Activated CD4-positive, alpha-beta T cell treated with anti-CD3 and anti-CD28 coated beads, Interleukin-2, amount 50 U/mL, for 48 hours (primary cell): ENCODE results near the gene CSH2.
A peak's percentile ranks its signal among the peaks of the same experiment; 100 is the strongest.
"Not testable (repeated sequence)": the region's sequence is repeated elsewhere in the genome, so short reads cannot be mapped to it uniquely, and the experiment has no call there.

Source experiments
- DNase-seq, 2 experiments: peaks; one replicate each; pipeline ENCODE4 v3.0.0-alpha.2; 2020

Gene CSH2

DNA sequence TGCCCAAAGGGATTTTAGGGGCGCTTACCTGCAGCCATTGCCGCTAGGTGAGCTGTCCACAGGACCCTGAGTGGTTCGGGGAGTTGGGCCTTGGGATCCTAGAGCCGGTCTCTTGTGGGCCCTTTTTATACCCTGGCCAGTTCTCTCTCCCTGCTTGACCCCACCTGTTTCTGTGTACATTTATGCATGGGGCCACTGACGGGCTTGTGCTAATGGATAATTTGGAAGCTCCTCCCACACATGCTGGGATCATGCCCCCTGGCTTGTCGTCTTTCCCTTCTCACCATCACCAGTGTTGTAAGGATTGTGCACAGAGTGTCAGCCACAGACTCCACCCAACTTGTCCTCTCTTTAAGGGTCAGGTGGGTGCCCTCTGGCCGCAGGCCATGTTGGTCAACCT, at the start of gene CSH2:
TSS of gene CSH2 (minus strand) at position 101 of the 400 bp plus-strand sequence. CDS start at position 38, 63 bp downstream.
- DNase-seq = not testable (repeated sequence)

DNA sequence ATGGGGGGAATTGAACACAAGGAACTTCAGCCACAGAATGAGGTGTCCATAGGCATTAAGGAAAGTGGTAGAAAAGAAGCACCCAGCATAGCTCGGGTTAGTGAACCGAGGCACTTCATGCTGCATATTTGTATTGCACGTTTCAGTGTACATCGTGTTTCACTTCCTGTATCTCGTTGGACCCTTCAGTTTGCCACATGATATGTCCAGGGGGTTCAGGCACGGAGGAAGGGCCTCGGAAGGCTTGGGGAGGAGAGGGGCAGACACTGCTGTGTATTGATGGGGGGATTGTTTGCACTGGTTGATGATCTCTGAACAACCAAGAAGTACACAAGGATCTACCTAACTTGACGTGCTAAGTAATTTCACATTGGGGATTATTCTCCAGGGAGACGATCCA, 48.9 kb upstream of the CSH2 start:
- DNase-seq = not testable (repeated sequence)

DNA sequence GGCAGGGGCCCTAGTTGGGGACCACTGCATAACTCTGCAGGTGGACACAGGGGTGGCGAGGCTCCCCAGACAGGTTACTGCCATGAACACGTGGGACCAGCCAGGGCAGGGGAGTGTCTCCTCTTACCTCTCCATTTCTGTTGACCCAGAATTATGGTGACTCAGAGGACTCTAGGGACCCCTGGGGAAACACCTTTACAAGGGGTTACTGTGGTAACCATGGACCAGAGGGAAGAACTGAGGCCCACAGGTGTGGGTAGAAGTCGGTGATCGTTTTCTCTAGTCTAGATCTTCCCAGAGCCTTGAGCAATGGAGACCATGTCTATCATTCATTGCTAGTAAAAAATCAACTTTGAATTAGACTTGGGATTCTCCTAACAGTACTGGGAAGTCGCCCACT, 47.3 kb upstream of the CSH2 start:
- DNase-seq = not testable (repeated sequence)

DNA sequence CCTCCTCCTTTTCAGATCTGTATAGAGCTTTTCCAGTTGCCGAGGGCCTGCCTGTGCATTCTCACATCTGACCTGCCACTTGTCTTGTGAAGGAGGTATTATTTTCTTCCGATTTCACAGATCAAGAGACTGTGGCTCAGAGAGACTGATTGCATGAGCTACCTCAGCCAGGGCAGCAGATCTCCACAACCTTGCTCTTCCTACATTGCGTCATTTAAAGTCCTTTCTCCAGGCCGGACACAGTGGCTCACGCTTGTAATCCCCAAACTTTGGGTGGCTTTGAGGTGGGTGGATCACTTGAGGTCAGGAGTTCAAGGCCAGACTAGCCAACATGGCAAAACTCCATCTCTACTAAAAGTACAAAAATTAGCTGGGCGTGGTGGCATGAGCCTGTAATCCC, 46.6 kb upstream of the CSH2 start:
- DNase-seq = not testable (repeated sequence)

DNA sequence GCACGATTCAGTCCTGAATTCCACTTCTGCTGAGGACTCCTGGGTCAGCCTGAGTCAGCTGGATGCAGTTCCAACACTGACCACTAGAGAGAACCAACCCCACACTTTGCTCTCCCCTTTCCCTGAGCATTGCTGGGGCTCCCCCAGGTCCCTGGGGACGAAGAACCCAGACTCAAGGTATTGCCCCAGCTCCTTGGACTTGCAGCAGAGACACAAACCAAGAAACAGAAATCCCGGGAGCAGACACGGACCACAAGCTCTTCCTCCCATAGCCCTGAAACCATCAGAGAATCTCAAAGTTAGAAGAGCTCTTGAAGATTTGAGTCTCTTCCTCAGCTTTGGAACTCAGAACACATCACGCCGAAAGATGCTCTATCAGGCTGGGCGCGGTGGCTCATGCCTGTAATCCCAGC, 45.8 kb upstream of the CSH2 start:
- peak; percentile 75 to 81 for DNase-seq

DNA sequence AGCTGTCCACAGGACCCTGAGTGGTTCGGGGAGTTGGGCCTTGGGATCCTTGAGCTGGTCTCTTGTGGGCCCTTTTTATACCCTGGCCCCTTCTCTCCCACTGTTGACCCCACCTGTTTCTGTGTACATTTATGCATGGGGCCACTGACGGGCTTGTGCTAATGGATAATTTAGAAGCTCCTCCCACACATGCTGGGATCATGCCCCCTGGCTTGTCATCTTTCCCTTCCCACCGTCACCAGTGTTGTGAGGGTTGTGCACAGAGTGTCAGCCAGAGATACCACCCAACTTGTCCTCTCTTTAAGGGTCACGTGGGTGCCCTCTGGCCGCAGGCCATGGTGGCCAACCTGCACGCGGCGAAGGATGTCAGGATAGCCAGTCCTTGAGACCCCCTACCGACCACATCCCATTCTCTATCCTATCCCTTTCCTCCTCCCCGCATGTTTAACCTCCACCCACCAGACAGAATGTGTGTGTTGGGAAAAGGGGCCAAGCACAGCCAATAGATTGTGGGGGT, 45.4 kb upstream of the CSH2 start, which contains the start of gene GH1:
TSS of gene GH1 (minus strand) at position 51 of the 517 bp plus-strand sequence. CDS start 63 bp downstream, outside the sequence.
- DNase-seq = not testable (repeated sequence)

DNA sequence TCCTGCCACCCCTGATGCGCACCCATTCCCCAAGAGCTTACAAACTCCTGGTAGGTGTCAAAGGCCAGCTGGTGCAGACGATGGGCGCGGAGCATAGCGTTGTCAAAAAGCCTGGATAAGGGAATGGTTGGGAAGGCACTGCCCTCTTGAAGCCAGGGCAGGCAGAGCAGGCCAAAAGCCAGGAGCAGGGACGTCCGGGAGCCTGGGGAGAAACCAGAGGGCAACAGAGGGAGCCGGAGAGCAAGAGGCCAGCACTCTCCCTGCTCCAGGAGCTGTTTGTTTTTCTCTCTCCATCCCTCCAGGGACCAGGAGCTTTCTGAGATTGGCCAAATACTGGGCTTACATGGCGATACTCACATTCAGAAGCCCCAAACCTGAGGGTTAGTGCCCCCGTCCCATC, 44.8 kb upstream of the CSH2 start:
- DNase-seq = no peak

DNA sequence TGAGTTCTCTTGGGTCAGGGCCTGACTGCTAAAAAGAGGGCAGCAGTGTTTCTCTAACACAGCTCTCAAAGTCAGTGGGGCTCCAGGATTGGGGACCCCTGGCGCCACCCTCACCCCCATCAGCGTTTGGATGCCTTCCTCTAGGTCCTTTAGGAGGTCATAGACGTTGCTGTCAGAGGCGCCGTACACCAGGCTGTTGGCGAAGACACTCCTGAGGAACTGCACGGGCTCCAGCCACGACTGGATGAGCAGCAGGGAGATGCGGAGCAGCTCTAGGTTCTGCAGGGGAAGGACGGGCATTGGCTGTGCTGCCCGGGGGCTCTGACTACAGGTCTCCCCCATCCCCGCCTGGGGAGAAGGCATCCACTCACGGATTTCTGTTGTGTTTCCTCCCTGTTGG, 44.2 kb upstream of the CSH2 start:
- no peak for DNase-seq

DNA sequence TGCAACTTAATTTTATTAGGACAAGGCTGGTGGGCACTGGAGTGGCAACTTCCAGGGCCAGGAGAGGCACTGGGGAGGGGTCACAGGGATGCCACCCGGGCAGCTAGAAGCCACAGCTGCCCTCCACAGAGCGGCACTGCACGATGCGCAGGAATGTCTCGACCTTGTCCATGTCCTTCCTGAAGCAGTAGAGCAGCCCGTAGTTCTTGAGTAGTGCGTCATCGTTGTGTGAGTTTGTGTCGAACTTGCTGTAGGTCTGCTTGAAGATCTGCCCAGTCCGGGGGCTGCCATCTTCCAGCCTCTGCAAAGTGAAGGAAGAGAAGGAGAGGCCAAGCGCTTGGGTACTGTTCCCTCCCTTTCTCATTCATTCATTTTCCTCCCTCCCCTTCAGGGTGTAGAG, 43.7 kb upstream of the CSH2 start:
- DNase-seq = not testable (repeated sequence)

DNA sequence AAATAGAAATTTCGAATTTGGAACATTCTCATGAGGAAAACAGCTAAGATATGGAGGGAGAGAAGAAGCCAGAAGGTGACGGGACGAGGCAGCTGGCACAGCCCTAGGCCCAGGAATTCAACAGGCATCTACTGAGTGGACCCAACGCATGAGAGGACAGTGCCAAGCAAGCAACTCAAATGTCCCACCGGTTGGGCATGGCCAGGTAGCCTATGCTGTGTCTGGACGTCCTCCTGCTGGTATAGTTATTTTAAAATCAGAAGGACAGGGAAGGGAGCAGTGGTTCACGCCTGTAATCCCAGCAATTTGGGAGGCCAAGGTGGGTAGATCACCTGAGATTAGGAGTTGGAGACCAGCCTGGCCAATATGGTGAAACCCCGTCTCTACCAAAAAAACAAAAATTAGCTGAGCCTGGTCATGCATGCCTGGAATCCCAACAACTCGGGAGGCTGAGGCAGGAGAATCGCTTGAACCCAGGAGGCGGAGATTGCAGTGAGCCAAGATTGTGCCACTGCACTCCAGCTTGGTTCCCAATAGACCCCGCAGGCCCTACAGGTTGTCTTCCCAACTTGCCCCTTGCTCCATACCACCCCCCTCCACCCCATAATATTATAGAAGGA, 43.2 kb upstream of the CSH2 start:
- no peak for DNase-seq

DNA sequence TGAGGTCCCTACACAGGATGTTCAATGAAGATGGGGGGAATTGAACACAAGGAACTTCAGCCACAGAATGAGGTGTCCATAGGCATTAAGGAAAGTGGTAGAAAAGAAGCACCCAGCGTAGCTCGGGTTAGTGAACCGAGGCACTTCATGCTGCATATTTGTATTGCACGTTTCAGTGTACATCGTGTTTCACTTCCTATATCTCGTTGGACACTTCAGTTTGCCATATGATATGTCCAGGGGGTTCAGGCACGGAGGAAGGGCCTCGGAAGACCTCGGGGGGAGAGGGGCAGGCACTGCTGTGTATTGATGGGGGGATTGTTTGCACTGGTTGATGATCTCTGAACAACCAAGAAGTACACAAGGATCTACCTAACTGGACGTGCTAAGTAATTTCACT, 42.3 kb upstream of the CSH2 start:
- not testable (repeated sequence) for DNase-seq

DNA sequence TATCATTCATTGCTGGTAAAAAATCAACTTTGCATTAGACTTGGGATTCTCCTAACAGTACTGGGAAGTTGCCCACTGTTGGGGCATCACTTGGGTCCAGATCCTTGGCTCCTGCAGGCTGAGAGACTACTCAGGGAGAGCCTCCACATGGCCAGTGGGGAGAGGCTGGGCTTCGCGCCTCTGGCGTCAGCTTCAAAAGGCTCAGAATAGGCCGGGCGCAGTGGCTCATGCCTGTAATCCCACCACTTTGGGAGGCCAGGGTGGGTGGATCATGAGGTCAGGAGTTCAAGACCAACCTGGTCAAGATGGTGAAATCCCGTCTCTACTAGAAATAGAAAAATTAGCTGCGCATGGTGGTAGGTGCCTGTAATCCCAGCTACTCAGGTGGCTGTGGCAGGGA, 41.0 kb upstream of the CSH2 start:
- no peak for DNase-seq

DNA sequence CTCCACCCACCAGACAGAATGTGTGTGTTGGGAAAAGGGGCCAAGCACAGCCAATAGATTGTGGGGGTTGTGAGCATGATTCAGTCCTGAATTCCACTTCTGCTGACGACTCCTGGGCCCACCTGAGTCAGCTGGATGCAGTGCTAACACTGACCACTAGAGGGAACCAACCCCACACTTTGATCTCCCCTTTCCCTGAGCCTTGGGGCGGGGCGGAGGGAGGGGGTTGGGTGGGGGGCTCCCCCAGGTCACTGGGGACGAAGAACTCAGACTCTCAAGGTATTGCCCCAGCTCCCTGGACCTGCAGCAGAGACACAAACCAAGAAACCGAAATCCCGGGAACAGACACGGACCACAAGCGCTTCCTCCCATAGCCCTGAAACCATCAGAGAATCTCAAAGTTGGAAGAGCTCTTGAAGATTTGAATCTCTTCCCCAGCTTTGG, 38.2 kb upstream of the CSH2 start:
- peak; percentile 72 to 79 for DNase-seq

DNA sequence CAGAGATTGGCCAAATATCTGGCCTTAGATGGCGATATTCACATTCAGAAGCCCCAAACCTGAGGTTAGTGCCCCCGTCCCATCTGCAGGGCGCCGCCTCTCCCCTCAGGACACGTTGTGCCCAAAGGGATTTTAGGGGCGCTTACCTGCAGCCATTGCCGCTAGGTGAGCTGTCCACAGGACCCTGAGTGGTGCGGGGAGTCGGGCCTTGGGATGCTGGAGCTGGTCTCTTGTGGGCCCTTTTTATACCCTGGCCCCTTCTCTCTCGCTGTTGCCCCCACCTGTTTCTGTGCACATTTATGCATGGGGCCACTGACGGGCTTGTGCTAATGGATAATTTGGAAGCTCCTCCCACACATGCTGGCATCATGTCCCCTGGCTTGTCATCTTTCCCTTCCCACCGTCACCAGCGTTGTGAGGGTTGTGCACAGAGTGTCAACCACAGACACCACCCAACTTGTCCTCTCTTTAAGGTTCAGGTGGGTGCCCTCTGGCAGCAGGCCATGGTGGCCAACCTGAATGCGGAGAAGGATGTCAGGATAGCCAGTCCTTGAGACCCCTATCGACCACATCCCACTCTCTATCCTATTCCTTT, 37.7 kb upstream of the CSH2 start, which contains the start of gene CSHL1:
TSS of gene CSHL1 (minus strand) at position 218 of the 595 bp plus-strand sequence. CDS start at position 156, 62 bp downstream.
- no peak for DNase-seq

DNA sequence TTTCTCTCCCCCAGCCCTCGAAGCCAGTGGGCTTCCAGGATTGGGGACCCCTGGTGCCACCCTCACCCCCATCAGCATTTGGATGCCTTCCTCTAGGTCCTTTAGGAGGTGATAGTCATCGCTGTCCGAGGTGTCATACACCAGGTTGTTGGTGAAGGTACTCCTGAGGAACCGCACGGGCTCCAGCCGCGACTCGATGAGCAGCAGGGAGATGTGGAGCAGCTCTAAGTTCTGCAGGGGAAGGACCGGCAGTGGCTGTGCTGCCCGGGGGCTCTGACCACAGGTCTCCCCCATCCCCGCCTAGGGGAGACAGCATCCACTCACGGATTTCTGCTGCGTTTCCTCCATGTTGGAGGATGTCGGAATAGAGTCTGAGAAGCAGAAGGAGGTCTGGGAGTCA, 36.6 kb upstream of the CSH2 start:
- no peak for DNase-seq

DNA sequence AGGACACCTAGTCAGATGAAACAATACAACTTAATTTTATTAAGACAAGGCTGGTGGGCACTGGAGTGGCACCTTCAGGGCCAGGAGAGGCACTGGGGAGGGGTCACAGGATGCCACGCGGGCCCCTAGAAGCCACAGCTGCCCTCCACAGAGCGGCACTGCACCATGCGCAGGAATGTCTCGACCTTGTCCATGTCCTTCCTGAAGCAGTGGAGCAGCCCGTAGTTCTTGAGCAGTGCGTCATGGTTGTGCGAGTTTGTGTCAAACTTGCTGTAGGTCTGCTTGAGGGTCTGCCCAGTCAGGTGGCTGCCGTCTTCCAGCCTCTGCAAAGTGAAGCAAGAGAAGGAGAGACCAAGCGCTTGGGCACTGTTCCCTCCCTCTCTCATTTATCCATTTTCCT, 36.1 kb upstream of the CSH2 start:
- DNase-seq = not testable (repeated sequence)

DNA sequence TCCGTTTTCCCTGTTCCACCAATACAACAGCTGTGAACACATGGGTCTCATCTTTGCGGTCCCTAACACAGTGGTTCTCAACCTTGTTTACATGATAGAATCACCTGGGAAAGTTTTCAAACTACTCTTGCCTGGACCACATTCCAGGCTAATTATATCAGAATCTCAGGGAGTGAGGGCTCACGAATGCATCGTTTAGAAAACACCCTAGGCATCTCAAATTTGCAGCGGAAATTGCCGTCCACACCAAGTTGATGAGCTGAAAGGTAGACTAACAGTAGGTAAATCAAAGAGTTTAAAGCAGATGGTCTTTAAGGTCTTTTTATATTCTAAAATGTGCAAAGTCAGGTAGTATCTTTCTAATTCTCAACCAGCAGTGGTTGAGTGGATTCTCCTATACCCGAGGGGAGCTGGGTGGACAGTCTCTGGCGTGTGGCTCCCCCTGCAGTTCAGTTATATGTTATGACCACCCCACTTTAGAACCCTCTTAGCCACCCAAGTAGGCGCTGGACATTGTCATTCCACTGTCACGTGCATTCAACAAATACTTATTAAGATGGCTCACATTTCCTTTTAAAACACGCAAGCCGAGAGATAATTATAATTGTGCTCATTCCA, 33.8 kb upstream of the CSH2 start:
- DNase-seq = peak in 1 of 2 experiments; percentile 19

DNA sequence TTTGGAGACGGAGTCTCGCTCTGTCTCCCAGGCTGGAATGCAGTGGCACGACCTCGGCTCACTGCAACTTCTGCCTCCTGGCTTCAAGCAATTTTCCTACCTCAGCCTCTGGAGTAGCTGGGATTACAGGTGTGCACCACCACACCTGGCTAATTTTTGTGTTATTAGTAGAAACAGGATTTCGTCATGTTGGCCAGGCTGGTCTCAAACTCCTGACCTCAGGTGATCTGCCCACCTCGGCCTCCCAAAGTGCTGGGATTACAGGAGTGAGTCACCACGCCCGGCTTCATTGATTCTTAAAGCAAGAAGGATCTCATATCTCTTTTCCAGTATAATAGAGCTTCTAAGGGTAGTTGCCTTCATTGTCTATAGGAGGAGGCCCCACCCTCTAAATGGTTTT, 31.3 kb upstream of the CSH2 start:
- not testable (repeated sequence) for DNase-seq

DNA sequence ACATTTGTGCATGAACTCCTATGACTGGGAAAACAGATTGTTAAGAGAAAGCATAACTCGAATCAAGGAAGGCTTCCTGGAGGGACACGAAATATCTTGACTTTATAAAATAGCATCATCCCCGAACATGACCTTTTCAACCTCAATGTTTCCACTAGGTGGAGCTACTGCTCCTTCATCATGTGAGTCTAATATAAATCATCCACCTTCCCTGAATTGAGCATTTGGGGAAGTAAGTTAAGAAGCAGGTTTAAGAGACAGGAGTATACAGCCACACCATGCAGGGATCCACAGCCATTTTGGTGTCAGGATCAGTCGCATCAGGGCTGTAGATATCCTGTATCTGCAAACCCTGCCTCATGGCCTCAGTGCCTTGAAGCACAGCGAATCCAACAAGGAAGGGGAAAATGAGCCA, 30.3 kb upstream of the CSH2 start:
- DNase-seq = not testable (repeated sequence)

DNA sequence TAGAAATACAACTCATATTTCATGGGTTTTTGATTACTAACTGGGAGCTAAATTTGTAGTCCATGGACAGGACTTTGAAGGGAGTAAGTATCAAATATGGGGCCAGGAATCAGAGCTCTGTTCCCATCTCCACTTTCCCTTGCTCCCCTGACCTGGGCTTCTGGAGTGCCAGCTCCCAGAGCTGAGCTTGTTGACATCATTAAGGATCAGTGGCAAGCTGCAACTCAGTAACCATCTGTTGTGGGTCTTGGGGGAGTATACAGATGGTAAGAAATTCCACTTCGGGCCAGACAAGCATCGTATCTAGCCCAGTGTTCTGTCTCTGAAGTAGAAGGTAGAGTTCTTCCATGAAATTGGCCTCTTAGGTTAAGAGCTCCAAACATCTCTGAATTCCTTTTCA, 28.5 kb upstream of the CSH2 start:
- DNase-seq = not testable (repeated sequence)

DNA sequence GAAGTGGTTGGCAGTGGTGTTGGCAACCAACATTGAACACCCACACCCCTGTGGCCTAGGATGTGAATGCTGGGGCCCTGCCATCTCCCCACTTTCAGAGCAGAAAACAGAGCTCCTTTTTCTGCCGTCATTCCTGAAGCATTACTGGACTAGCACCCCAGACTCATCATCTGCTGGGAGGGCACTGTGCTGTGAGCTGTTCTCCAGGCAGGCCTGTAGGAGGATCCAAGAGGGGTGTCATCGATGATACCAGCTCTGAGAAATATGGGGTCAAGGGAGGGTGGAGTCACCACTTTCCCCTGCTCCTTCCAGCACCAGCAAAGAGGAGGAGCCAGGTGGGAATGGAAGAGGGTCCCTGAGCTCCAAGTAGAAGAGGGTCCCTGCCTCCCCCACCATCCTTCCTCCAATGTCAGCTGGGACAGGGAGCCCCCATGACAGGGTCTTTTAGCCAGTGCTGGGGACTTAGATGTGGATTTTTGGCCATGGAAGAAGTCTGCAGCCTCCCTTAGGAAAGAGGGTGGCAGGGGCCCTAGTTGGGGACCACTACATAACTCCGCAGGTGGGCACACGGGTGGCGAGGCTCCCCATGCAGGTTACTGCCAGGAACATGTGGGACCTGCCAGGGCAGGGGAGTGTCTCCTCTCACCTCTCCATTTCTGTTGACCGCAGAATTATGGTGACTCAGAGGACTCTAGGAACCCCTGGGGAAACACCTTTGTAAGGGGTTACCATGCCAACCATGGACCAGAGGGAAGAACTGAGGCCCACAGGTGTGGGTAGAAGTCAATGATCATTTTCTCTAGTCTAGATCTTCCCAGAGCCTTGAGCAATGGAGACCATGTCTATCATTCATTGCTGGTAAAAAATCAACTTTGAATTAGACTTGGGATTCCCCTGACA, 25.7 kb upstream of the CSH2 start:
- peak; percentile 33 to 49 for DNase-seq

DNA sequence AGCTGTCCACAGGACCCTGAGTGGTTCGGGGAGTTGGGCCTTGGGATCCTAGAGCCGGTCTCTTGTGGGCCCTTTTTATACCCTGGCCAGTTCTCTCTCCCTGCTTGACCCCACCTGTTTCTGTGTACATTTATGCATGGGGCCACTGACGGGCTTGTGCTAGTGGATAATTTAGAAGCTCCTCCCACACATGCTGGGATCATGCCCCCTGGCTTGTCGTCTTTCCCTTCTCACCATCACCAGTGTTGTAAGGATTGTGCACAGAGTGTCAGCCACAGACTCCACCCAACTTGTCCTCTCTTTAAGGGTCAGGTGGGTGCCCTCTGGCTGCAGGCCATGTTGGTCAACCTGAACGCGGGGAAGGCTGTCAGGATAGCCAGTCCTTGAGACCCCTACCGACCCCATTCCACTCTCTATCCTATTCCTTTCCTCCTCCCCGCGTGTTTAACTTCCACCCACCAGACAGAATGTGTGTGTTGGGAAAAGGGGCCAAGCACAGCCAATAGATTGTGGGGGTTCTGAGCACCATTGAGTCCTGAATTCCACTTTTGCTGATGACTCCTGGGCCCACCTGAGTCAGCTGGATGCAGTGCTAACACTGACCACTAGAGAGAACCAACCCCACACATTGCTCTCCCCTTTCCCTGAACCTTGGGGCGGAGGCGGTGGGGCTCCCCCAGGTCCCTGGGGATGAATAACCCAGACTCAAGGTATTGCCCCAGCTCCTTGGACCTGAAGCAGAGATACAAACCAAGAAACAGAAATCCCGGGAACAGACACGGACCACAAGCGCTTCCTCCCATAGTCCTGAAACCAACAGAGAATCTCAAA, 23.3 kb upstream of the CSH2 start, which contains the start of gene CSH1:
TSS of gene CSH1 (minus strand) at position 51 of the 831 bp plus-strand sequence. CDS start 63 bp downstream, outside the sequence.
- not testable (repeated sequence) for DNase-seq
